ENCODE measurements around the gene ARL2.

Gene ARL2

DNA sequence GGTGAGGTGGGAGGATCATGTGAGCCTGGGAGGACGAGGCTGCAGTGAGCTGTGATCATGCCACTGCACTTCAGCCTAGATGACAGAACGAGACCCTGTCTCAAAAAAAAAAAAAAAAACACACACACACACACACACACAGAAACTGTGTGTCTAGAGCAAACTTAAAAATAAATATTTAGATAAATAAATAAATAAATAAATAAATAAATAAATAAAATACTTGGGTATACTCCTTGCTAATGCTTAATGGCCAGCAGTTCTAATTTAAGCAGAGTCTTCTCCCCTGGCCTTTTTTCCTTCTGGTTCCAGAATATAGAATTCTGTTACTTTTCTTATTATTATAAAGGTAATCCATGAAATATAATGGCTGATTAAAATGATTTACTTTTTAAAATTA, 5.1 kb upstream of the ARL2 start:
- WGBS (ENCODE audit: extremely low coverage, insufficient coverage, low lambda C conversion rate) = no CpG with 5 or more reads among the region's 2 CpGs

DNA sequence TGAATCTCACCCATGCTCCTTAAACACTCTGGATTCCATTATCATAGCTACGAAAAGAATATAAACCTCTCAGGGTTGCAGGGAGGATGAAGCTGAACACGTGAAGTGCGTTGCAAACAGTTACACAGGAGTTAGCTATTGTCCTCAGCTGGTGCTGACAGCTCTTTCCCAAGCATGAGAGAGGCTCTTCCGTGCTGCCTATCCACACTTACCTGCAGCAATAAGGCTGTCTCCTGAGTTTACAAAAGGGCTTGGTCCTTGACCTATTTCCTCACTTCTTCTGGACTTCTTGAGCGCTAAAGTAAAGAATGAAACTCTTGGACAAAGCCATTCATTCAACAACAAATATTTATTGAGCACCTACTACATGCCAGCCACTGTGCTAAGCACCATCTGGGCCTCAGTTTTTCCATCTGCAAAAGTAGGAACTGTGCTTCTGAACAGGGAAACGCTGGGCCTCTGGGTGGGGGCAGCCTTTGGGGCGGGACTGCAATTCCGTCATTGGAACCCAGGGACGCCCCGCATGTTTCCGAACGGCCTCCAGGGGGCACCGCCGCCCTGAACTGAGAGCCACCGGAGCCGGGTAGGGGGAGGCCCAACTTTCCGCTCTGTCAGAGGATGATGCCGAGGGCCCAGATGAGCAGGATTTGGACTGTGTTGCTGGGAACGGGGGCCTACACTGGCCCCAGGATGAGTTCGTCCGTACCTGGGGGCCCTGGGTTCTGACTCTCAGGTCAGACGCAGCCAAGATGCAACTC, 651 bp upstream of the ARL2 start:
- DNase-seq = peak; percentile 93
- Histone ChIP-seq H3K18ac (ENCODE audit: low read length) (peak overlapping the region; percentile 94), H4K5ac (ENCODE audit: low read length) (no peak overlapping the region), H3K4ac (ENCODE audit: low read depth, low read length) (peak overlapping the region; percentile 82), H3K4me2 (ENCODE audit: low read length) (peak overlapping the region; percentile 82), H2BK5ac (ENCODE audit: low read length) (peak overlapping the region; percentile 20), H3K79me1 (ENCODE audit: low read length) (peaks cover 2% of the 10 kb centered on the region), H3K4me3 (ENCODE audit: low read length) (peak overlapping the region; percentile 40), H2BK15ac (replicated peaks; ENCODE audit: low read depth) (no peak overlapping the region), H3K27me3 (ENCODE audit: insufficient read depth, low read length, poor library complexity) (no peaks in the 10 kb centered on the region), H3K36me3 (ENCODE audit: control insufficient read depth, insufficient read depth, low read length) (no peaks in the 10 kb centered on the region), H3K56ac (ENCODE audit: low read length) (peak overlapping the region; percentile 89), H3K23ac (ENCODE audit: low read length) (no peak overlapping the region), H2AK5ac (ENCODE audit: low read length) (no peak overlapping the region), H3K4me1 (ENCODE audit: control insufficient read depth, low read depth, low read length) (peaks cover 2% of the 10 kb centered on the region), H3K79me2 (ENCODE audit: control insufficient read depth, insufficient read depth, low read length) (no peaks in the 10 kb centered on the region), H3K27ac (ENCODE audit: low read depth, low read length) (peak overlapping the region; percentile 96), H4K8ac (ENCODE audit: low read depth, low read length) (peak overlapping the region; percentile 30), H3K9ac (ENCODE audit: low read length) (peak overlapping the region; percentile 90), H2BK120ac (ENCODE audit: low read depth, low read length) (no peak overlapping the region)
- WGBS (ENCODE audit: extremely low coverage, insufficient coverage, low lambda C conversion rate) = no CpG with 5 or more reads among the region's 22 CpGs

More for the DNA sequence above, 5.1 kb upstream of the ARL2 start:
- H2BK120ac ChIP-seq (ENCODE audit: low read depth, low read length) = no peak overlapping the region
- no peak overlapping the region for H3K23ac ChIP-seq (ENCODE audit: low read length)
- no peaks in the 10 kb centered on the region for H3K27me3 ChIP-seq (ENCODE audit: insufficient read depth, low read length, poor library complexity)
- H3K4me3 ChIP-seq (ENCODE audit: low read length) = no peak overlapping the region
- H4K5ac ChIP-seq (ENCODE audit: low read length) = no peak overlapping the region
- H2BK15ac ChIP-seq (replicated peaks; ENCODE audit: low read depth) = no peak overlapping the region
- no peak overlapping the region for H3K4me2 ChIP-seq (ENCODE audit: low read length)
- no peaks in the 10 kb centered on the region for H3K36me3 ChIP-seq (ENCODE audit: control insufficient read depth, insufficient read depth, low read length)
- no peak overlapping the region for H3K27ac ChIP-seq (ENCODE audit: low read depth, low read length)
- H3K79me1 ChIP-seq (ENCODE audit: low read length) = no peaks in the 10 kb centered on the region
- no peak overlapping the region for H2BK5ac ChIP-seq (ENCODE audit: low read length)
- H3K9ac ChIP-seq (ENCODE audit: low read length) = no peak overlapping the region
- no peaks in the 10 kb centered on the region for H3K79me2 ChIP-seq (ENCODE audit: control insufficient read depth, insufficient read depth, low read length)
- no peak for DNase-seq
- H2AK5ac ChIP-seq (ENCODE audit: low read length) = no peak overlapping the region
- no peak overlapping the region for H3K56ac ChIP-seq (ENCODE audit: low read length)
- H3K4me1 ChIP-seq (ENCODE audit: control insufficient read depth, low read depth, low read length) = peaks cover 2% of the 10 kb centered on the region
- H4K8ac ChIP-seq (ENCODE audit: low read depth, low read length) = no peak overlapping the region
- H3K4ac ChIP-seq (ENCODE audit: low read depth, low read length) = no peak overlapping the region
- H3K18ac ChIP-seq (ENCODE audit: low read length) = no peak overlapping the region

DNA sequence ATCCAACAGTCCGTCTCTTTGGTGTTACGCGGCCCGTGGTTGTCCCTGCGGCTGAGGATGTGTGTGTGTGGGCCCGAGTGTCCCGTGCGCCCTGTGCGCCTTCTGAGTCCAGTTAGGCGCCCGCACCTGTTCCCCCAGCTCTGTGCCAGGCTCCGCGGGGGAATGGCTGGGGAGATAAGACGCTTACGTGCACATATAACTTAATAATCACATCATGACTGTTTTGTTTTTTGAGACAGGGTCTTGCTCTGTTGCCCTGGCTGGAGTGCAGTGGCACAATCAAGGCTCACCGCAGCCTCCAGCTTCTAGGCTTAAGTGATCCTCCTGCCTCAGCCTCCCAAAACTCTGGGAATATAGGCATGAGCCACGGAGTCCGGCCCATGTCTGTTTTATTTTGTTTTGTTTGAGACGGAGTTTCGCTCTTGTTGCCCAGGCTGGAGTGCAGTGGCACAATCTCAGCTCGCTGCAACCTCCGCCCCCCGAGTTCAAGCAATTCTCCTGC, 817 bp downstream of the ARL2 start:
- DNase-seq = no peak
- Histone ChIP-seq H3K4me1 (ENCODE audit: control insufficient read depth, low read depth, low read length) (peaks cover 2% of the 10 kb centered on the region), H3K23ac (ENCODE audit: low read length) (peak overlapping the region; percentile 80), H2AK5ac (ENCODE audit: low read length) (no peak overlapping the region), H4K5ac (ENCODE audit: low read length) (no peak overlapping the region), H3K18ac (ENCODE audit: low read length) (peak overlapping the region; percentile 87), H2BK15ac (replicated peaks; ENCODE audit: low read depth) (no peak overlapping the region), H3K56ac (ENCODE audit: low read length) (peak overlapping the region; percentile 97), H4K8ac (ENCODE audit: low read depth, low read length) (no peak overlapping the region), H3K36me3 (ENCODE audit: control insufficient read depth, insufficient read depth, low read length) (peaks cover 3% of the 10 kb centered on the region), H2BK120ac (ENCODE audit: low read depth, low read length) (no peak overlapping the region), H3K79me1 (ENCODE audit: low read length) (peaks cover 2% of the 10 kb centered on the region), H3K9ac (ENCODE audit: low read length) (peak overlapping the region; percentile 87), H3K4me3 (ENCODE audit: low read length) (peak overlapping the region; percentile 69), H2BK5ac (ENCODE audit: low read length) (no peak overlapping the region), H3K27me3 (ENCODE audit: insufficient read depth, low read length, poor library complexity) (no peaks in the 10 kb centered on the region), H3K4ac (ENCODE audit: low read depth, low read length) (peak overlapping the region; percentile 57), H3K4me2 (ENCODE audit: low read length) (peak overlapping the region; percentile 67), H3K27ac (ENCODE audit: low read depth, low read length) (peak overlapping the region; percentile 93), H3K79me2 (ENCODE audit: control insufficient read depth, insufficient read depth, low read length) (no peaks in the 10 kb centered on the region)
- WGBS (ENCODE audit: extremely low coverage, insufficient coverage, low lambda C conversion rate) = no CpG with 5 or more reads among the region's 23 CpGs

GRCh38 chr11:65016705-65017104, 2.7 kb downstream of the ARL2 start:
- no peak overlapping the region for H3K4ac ChIP-seq (ENCODE audit: low read depth, low read length)
- H3K18ac ChIP-seq (ENCODE audit: low read length) = no peak overlapping the region
- no peak overlapping the region for H4K5ac ChIP-seq (ENCODE audit: low read length)
- no peak overlapping the region for H3K56ac ChIP-seq (ENCODE audit: low read length)
- no peak overlapping the region for H2AK5ac ChIP-seq (ENCODE audit: low read length)
- H3K4me1 ChIP-seq (ENCODE audit: control insufficient read depth, low read depth, low read length) = peaks cover 2% of the 10 kb centered on the region
- H2BK15ac ChIP-seq (replicated peaks; ENCODE audit: low read depth) = no peak overlapping the region
- H3K79me2 ChIP-seq (ENCODE audit: control insufficient read depth, insufficient read depth, low read length) = no peaks in the 10 kb centered on the region
- no peak overlapping the region for H3K9ac ChIP-seq (ENCODE audit: low read length)
- no CpG with 5 or more reads among the region's 4 CpGs for WGBS (ENCODE audit: extremely low coverage, insufficient coverage, low lambda C conversion rate)
- H2BK5ac ChIP-seq (ENCODE audit: low read length) = no peak overlapping the region
- H3K27me3 ChIP-seq (ENCODE audit: insufficient read depth, low read length, poor library complexity) = no peaks in the 10 kb centered on the region
- no peak overlapping the region for H2BK120ac ChIP-seq (ENCODE audit: low read depth, low read length)
- H3K23ac ChIP-seq (ENCODE audit: low read length) = no peak overlapping the region
- H3K4me2 ChIP-seq (ENCODE audit: low read length) = no peak overlapping the region
- H3K27ac ChIP-seq (ENCODE audit: low read depth, low read length) = no peak overlapping the region
- H3K79me1 ChIP-seq (ENCODE audit: low read length) = peaks cover 2% of the 10 kb centered on the region
- peaks cover 3% of the 10 kb centered on the region for H3K36me3 ChIP-seq (ENCODE audit: control insufficient read depth, insufficient read depth, low read length)
- no peak overlapping the region for H4K8ac ChIP-seq (ENCODE audit: low read depth, low read length)
- DNase-seq = peak; percentile 41
- H3K4me3 ChIP-seq (ENCODE audit: low read length) = no peak overlapping the region

DNA sequence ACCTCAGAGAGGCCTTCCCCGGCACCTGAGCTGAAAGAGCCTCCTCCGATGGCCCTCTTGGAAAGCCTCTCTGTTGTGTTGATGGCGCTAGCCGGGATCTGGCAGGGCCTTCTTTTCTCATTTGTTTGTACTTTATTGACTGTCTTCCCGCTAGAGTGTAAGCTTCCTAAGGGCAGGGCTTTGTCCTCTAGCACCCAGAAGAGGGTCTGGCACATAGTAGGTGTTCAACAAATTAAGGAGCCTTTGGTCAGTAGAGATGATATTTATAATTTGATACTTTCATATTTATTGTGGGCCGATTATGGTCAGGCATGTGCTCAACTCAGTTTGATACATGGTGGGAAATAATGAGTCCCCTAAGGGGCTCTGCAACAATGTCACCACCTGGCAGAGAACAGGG, 4.0 kb downstream of the ARL2 start:
- no CpG with 5 or more reads among the region's 6 CpGs for WGBS (ENCODE audit: extremely low coverage, insufficient coverage, low lambda C conversion rate)

More for the DNA sequence above, 4.0 kb downstream of the ARL2 start:
- DNase-seq = no peak
- peaks cover 2% of the 10 kb centered on the region for H3K4me1 ChIP-seq (ENCODE audit: control insufficient read depth, low read depth, low read length)
- peaks cover 2% of the 10 kb centered on the region for H3K79me1 ChIP-seq (ENCODE audit: low read length)
- no peak overlapping the region for H2BK120ac ChIP-seq (ENCODE audit: low read depth, low read length)
- H2BK5ac ChIP-seq (ENCODE audit: low read length) = no peak overlapping the region
- H2AK5ac ChIP-seq (ENCODE audit: low read length) = no peak overlapping the region
- no peak overlapping the region for H4K5ac ChIP-seq (ENCODE audit: low read length)
- H3K18ac ChIP-seq (ENCODE audit: low read length) = no peak overlapping the region
- H2BK15ac ChIP-seq (replicated peaks; ENCODE audit: low read depth) = no peak overlapping the region
- no peak overlapping the region for H3K56ac ChIP-seq (ENCODE audit: low read length)
- no peak overlapping the region for H3K4ac ChIP-seq (ENCODE audit: low read depth, low read length)
- no peaks in the 10 kb centered on the region for H3K79me2 ChIP-seq (ENCODE audit: control insufficient read depth, insufficient read depth, low read length)
- peaks cover 3% of the 10 kb centered on the region for H3K36me3 ChIP-seq (ENCODE audit: control insufficient read depth, insufficient read depth, low read length)
- no peaks in the 10 kb centered on the region for H3K27me3 ChIP-seq (ENCODE audit: insufficient read depth, low read length, poor library complexity)
- no peak overlapping the region for H3K27ac ChIP-seq (ENCODE audit: low read depth, low read length)
- no peak overlapping the region for H3K4me2 ChIP-seq (ENCODE audit: low read length)
- H3K23ac ChIP-seq (ENCODE audit: low read length) = no peak overlapping the region
- no peak overlapping the region for H3K4me3 ChIP-seq (ENCODE audit: low read length)
- H4K8ac ChIP-seq (ENCODE audit: low read depth, low read length) = no peak overlapping the region
- no peak overlapping the region for H3K9ac ChIP-seq (ENCODE audit: low read length)

All from mesendoderm (in vitro differentiated cells).